A549 treated with CORT108297 at 1 μM for 4 hours (cell line): ENCODE measurements around the gene SELENOV. TPM values are rescaled to one million over a fixed set of nuclear protein-coding genes. Genes with fewer than 3 reads are reported as not detected.

Experiments used
- total RNA-seq: library from RNA; stranded (reverse); fragments of 200-300 nt; extraction: Qiagen RNA extraction; gene quantifications from 5 replicates; pipeline ENCODE4 v1.2.3, GENCODE V29; 2022

SELENOV gene, protein sequence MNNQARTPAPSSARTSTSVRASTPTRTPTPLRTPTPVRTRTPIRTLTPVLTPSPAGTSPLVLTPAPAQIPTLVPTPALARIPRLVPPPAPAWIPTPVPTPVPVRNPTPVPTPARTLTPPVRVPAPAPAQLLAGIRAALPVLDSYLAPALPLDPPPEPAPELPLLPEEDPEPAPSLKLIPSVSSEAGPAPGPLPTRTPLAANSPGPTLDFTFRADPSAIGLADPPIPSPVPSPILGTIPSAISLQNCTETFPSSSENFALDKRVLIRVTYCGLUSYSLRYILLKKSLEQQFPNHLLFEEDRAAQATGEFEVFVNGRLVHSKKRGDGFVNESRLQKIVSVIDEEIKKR
- not detected in 5 replicates for total RNA-seq

DNA sequence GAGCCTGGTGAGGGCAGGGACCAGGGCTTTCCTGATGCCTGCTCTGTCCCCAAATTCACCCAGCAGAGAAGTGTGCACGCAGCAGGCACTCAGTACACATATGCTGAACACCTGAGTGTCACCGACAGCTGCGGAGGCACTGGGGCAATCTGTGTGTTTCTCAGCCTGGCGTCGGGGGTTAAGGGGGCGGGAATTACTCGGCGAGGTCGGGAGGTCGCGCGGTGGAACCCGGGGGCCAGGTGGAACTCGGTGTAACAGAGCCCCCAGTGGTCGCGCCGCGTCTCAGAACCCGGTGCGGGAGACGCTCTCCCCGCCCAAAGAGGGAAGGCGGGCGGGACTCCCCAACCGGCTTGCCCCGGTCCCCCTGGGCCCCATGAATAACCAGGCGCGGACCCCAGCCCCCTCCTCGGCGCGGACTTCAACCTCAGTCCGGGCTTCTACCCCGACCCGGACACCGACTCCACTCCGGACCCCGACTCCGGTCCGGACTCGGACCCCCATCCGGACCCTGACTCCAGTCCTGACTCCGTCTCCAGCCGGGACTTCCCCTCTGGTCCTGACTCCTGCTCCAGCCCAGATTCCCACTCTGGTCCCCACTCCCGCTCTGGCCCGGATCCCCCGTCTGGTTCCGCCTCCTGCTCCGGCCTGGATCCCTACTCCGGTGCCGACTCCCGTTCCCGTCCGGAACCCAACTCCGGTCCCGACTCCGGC, at the start of gene SELENOV:
SELENOV (plus strand) TSS at position 300 of the 711 bp plus-strand sequence; CDS start at position 374, 74 bp downstream.

DNA sequence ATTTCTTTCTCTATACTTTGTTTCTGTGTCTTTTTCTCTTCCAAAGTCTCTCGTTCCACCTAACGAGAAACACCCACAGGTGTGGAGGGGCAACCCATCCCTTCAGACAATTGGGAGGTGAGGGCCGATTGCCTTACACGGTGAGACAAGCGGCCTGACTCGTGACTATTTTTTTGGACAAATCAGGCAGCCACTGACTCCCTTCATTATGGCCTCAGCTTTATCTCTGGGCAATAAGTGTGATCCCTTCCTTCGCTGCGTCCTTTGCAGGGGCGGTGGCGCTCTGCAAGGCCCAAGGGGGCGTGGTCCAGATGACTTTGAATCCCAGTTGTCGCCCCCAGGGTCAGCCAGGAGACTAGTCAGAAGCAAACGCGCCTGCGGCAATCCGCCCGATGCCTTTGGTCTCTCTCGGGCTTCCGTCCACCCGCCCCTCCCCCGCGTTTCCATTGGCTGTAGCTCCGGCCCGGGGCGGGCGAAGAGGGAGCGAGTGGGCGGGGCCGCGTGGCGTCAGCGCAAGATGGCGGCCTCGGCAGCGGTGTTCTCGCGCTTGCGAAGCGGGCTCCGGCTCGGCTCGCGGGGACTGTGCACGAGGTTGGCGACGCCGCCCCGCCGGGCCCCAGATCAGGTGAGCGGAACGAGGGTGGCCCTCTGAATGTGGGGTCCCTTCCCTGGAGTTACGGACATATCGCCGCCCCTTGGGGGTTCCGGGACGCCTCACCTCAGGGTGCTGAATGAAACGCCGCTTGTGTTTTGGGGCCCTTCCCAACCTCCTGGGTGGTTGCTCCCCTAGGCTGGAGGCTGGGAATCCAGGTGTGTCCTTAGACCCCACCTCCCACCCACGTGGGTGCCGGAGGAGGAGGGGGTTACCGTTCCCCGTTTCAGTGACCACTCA, 34.4 kb upstream of the SELENOV start, which contains the start of gene TIMM50:
TIMM50 (plus strand) TSS at position 502 of the 892 bp plus-strand sequence; CDS start at position 518, 16 bp downstream.

DNA sequence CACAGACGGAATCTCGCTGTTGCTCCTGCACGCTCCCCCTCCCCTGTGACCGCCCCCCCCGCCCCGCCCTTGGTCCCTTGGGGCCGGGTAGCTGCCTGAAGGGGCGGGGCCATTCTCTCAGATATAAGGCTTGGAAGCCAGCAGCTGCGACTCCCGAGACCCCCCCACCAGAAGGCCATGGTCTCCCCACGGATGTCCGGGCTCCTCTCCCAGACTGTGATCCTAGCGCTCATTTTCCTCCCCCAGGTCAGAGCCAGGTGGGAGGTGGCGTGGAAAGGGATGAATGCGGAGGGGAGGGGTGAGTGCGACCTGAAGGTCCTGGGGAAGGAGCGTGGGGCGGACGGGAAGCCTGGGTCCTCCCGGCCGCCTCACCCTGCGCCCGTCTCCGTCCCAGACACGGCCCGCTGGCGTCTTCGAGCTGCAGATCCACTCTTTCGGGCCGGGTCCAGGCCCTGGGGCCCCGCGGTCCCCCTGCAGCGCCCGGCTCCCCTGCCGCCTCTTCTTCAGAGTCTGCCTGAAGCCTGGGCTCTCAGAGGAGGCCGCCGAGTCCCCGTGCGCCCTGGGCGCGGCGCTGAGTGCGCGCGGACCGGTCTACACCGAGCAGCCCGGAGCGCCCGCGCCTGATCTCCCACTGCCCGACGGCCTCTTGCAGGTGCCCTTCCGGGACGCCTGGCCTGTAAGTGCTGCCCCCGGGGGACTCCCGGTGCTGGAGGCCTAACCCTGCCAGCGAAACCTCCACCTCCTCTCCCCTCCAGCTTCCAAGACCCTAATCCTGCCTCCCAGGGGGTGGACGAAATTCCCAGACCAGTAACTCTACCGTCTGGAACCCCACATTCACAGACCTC, 15.9 kb upstream of the SELENOV start, which contains the start of gene DLL3:
DLL3 (plus strand) TSS at position 150 of the 845 bp plus-strand sequence; CDS start at position 178, 28 bp downstream.

DNA sequence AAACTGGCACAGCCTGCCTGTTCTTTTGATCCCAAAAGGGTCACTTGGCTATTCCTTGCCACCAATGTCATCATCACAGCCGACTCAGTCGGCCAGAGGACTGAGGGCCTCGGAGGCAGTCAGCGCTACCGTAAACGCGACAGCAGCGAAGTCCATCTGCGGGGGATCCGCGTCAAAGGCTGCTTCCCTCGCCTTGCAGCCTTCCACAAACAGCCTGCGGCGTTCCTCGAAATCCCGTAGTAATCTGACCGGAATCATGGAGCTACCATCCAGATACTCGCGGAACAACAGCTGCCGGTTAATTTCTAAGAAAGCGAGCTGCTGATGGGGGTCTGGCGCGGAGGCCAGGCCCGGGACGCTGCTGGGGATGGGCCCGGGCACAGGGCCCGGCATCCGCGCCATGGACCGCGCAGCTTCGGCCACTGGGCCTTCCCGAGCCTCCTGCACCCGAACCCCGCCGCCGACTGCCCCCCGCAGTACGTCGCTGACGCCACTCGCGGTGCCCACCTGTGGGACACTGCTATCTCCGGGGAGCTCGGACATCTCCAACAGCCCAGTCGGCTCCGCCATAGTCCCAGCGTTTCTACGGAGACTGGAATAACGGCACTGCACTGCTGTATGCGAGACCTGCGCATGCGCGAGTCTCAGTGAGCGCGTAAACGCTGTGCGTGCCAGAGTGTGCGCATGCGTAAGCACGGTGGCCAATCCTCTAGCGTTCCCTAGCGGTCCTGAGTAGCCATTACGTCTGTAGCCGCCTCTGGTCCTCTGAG, 17.5 kb downstream of the SELENOV start, which contains the start of gene EID2B:
EID2B (minus strand) TSS at position 620 of the 770 bp plus-strand sequence; CDS start at position 570, 50 bp downstream.

DNA sequence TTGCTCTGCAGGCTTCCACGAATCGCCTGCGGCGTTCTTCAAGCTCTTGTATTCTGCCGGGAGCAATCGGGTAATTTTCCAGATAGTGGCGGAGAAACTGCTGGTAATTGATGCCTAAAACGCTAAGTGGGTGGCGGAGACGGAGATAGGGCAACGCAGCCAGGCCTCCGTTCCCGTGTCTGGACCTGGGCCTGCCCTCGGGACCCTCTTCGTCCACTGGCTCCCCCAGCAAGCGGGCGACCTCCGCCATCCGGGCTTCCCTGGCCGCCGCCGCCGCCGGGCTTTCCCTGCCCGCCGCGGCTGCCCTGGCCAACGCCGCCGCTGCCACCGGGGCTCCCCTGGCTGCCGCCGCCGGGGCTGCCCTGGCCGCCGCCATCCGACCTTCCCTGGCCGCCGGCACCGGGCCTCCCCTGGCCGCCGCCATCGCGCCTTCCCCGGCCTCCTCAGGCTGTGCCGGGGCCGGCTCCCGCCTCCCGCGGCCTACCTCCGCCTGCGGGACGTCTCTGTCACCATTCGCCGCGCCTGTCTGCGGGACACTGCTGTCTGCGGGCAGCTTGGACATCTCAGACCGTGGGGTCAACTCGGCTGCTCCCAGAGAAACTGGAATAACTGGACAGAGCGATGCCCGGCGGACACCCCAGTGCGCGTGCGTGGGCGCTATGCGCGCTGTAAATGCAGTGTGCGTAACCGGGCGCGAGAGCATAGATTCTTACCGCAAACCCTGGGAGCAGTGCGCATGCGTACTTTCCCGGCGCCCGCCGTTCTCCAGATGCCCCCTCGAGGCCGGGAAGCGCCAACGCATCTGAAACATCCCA, 24.8 kb downstream of the SELENOV start, which contains the start of gene EID2:
EID2 (minus strand) TSS at position 644 of the 815 bp plus-strand sequence; CDS start at position 562, 82 bp downstream.

Other genes starting within 250 kb of the SELENOV start
- gene IFNL2, start 246.7 kb upstream of the SELENOV start, total RNA-seq: 0.12 TPM in 1 of 5 replicates, not detected in the others
- gene IFNL1, start 218.7 kb upstream of the SELENOV start, total RNA-seq: 0.15 to 0.42 TPM (median 0.32 TPM) in 4 of 5 replicates, not detected in the other
- gene LRFN1, start 194.3 kb upstream of the SELENOV start, total RNA-seq: 7.9 to 13.4 TPM (median 12.3 TPM) in 5 replicates
- 0.21 to 0.48 TPM (median 0.39 TPM) in 4 of 5 replicates, not detected in the other for gene GMFG, start 179.1 kb upstream of the SELENOV start, total RNA-seq
- 121 to 183 TPM (median 177 TPM) in 5 replicates for gene SAMD4B, start 172.7 kb upstream of the SELENOV start, total RNA-seq
- gene PAF1, start 124.0 kb upstream of the SELENOV start, total RNA-seq: 69.8 to 73.4 TPM (median 72.4 TPM) in 5 replicates
- 61.9 to 70.6 TPM (median 65.2 TPM) in 5 replicates for gene MED29, start 123.8 kb upstream of the SELENOV start, total RNA-seq
- gene ZFP36, start 108.3 kb upstream of the SELENOV start, total RNA-seq: 65.6 to 124 TPM (median 101 TPM) in 5 replicates
- gene PLEKHG2, start 102.5 kb upstream of the SELENOV start, total RNA-seq: 44.3 to 72.0 TPM (median 62.7 TPM) in 5 replicates
- 6,027 to 7,937 TPM (median 7,455 TPM) in 5 replicates for gene RPS16, start 79.2 kb upstream of the SELENOV start, total RNA-seq
- 176 to 203 TPM (median 194 TPM) in 5 replicates for gene SUPT5H, start 69.6 kb upstream of the SELENOV start, total RNA-seq
- 165 to 230 TPM (median 217 TPM) in 5 replicates for gene TIMM50, start 34.3 kb upstream of the SELENOV start, total RNA-seq
- 6.8 to 11.9 TPM (median 11.2 TPM) in 5 replicates for gene DLL3, start 16.2 kb upstream of the SELENOV start, total RNA-seq
- gene EID2B, start 17.7 kb downstream of the SELENOV start, total RNA-seq: 8.4 to 10.2 TPM (median 8.7 TPM) in 5 replicates
- gene EID2, start 25.0 kb downstream of the SELENOV start, total RNA-seq: 33.7 to 46.9 TPM (median 42.4 TPM) in 5 replicates
- gene LGALS13, start 87.4 kb downstream of the SELENOV start, total RNA-seq: not detected in 5 replicates
- not detected in 5 replicates for gene LGALS16, start 140.8 kb downstream of the SELENOV start, total RNA-seq
- gene LGALS14, start 189.3 kb downstream of the SELENOV start, total RNA-seq: not detected in 5 replicates
- not detected in 5 replicates for gene CLC, start 222.9 kb downstream of the SELENOV start, total RNA-seq